22Rv1 (cell line): ENCODE results near the gene FAM98B.

Experiments
- CTCF ChIP-seq: fragments of 450-650 bp; IDR thresholded peaks from 2 replicates; pipeline ENCODE4 v1.5.1; 2017; ENCODE audit warnings: mild to moderate bottlenecking
- ZFX ChIP-seq: fragments of 450-650 bp; IDR thresholded peaks from 2 replicates; pipeline ENCODE4 v1.6.1; 2017; ENCODE audit warnings: antibody characterized with exemption, borderline replicate concordance

- TF ChIP-seq CTCF (no peak), ZFX (no peak)
These were observed 27.8 kb downstream of the FAM98B start for GRCh38 chr15:38481761-38482160.
